Brain microvascular endothelial cell (primary cell): ENCODE data around the gene SPNS1.
"Not testable (repeated sequence)": the region's sequence is repeated elsewhere in the genome, so short reads cannot be mapped to it uniquely, and the experiment has no call there.

Experiments
- DNase-seq: peaks from one replicate; pipeline ENCODE4 v3.0.0-alpha.2; 2020
- H3K27ac ChIP-seq: fragments of 250-450 bp; sonication (Bioruptor Pico); 2 replicates; pipeline ENCODE4 v1.5.1; 2020; ENCODE audit warnings: mild to moderate bottlenecking, moderate library complexity
- H3K27me3 ChIP-seq: fragments of 250-450 bp; sonication (Bioruptor Pico); replicated peaks from 2 replicates; pipeline ENCODE4 v1.5.1; 2020; ENCODE audit warnings: mild to moderate bottlenecking
- H3K36me3 ChIP-seq: fragments of 250-450 bp; sonication (Bioruptor Pico); replicated peaks from 2 replicates; pipeline ENCODE4 v1.5.1; 2020; ENCODE audit warnings: mild to moderate bottlenecking
- H3K4me3 ChIP-seq: 2 replicates; pipeline ENCODE4 v1.5.1; 2011; ENCODE audit warnings: low read depth, mild to moderate bottlenecking, control low read depth, low read length, moderate library complexity
- in situ Hi-C: cut with HindIII; loops from 2 replicates; pipeline ENCODE4 v1.10.0; 2017; ENCODE audit warnings: low sequenced_read_pairs, low pct_ligation_motif_present
- TF ChIP-seq, protein P1 (sequence below): IDR thresholded peaks from 2 replicates; pipeline ENCODE4 v1.5.1; 2011; ENCODE audit warnings: low read depth, mild to moderate bottlenecking, moderate library complexity, low read length, control low read depth, inconsistent platforms; ENCODE audit errors: missing control alignments

The SPNS1 gene

DNA sequence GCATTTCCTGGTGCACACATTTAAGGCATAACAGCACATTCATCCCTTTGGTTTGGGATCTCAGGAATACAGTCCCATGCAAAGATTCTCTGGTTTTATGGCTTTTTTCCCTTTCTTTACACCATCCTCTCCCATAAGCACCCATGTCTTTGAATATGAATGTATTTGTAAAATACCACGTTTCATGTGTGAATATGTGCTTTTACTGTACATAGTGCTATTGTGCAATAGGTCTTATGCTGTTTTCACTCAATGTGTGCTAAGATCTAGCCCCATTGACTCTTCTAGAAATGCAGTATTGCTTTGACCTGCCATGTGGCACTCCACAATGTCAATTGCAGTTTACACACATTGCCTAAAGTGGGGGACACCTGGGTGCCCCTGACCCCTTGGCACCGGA, 10.1 kb upstream of the SPNS1 start:
- Histone ChIP-seq H3K36me3 (peaks cover 29% of the 10 kb centered on the region), H3K27me3 (no peaks in the 10 kb centered on the region), H3K27ac (no peak overlapping the region), H3K4me3 (no peak overlapping the region)
- TF ChIP-seq, protein P1, sequence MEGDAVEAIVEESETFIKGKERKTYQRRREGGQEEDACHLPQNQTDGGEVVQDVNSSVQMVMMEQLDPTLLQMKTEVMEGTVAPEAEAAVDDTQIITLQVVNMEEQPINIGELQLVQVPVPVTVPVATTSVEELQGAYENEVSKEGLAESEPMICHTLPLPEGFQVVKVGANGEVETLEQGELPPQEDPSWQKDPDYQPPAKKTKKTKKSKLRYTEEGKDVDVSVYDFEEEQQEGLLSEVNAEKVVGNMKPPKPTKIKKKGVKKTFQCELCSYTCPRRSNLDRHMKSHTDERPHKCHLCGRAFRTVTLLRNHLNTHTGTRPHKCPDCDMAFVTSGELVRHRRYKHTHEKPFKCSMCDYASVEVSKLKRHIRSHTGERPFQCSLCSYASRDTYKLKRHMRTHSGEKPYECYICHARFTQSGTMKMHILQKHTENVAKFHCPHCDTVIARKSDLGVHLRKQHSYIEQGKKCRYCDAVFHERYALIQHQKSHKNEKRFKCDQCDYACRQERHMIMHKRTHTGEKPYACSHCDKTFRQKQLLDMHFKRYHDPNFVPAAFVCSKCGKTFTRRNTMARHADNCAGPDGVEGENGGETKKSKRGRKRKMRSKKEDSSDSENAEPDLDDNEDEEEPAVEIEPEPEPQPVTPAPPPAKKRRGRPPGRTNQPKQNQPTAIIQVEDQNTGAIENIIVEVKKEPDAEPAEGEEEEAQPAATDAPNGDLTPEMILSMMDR, result no peak
- DNase-seq, result no peak
- in situ Hi-C loops, result no loop called here

DNA sequence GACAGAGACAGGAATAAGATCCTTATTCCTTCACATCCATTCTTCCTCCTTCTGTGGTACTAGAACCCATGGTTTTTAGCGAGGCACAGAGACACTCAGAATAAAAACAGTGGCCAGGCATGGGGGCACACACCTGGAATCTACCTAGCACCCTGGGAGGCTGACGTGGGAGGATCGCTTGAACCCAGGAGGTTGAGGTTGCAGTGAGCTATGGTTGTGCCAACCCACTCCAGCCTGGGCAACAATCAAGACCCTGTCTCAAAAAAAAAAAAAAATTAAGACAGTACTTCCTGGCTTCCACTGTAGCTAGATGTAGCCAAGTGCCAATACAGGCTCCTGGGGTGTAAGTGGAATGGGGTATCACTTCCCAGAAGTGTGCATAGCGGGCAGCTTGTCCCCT, 7.4 kb upstream of the SPNS1 start:
- TF ChIP-seq, protein P1, result no peak
- DNase-seq, result no peak
- Histone ChIP-seq H3K4me3 (no peak overlapping the region), H3K36me3 (peaks cover 22% of the 10 kb centered on the region), H3K27me3 (no peaks in the 10 kb centered on the region), H3K27ac (no peak overlapping the region)
- in situ Hi-C loops, result no loop called here

DNA sequence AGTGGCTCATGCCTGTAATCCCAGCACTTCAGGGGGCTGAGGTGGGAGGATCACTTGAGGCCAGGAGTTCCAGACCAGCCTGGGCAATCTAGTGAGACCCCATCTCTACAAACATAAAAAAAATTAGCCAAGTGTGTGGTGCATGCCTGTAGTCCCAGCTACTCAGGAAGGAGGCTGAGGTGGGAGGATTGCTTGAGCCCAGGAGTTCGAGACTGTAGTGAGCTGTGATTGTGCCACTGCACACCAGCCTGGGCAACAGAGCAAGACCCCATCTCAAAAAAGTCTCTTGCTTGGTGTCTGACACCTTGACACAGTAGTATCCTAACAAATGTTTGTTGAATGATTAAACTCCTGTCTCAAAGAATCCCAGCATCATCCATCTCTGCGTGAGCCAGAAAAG, 4.9 kb upstream of the SPNS1 start:
- DNase-seq, H3K36me3 ChIP-seq, H3K4me3 ChIP-seq, H3K27me3 ChIP-seq, H3K27ac ChIP-seq, in situ Hi-C loops: not testable (repeated sequence)

DNA sequence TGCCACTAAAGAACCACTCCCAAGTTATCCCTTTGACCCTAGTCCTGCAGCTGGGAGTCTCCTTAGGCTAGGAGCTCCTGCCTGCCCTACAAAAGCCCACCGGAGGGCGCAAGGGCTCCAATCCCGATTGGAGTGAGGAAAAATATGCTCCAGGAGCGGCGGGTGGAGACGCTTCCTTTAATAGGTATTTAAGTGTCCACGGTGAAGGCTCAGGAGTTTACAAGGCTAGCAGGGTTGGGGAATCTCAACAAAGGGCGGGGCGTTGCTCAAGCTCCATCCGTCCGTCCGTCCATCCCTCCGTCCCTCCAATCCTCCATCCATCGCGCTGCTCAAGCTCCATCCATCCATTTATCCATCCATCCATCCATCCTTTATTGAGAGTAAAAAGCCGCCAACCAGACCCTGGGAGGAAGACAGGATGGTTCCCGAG, 556 bp upstream of the SPNS1 start:
- H3K36me3 ChIP-seq, result peaks cover 2% of the 10 kb centered on the region
- TF ChIP-seq, protein P1, result peak; percentile 92
- H3K4me3 ChIP-seq, result peak overlapping the region; percentile 98
- in situ Hi-C loops, result no loop called here
- H3K27ac ChIP-seq, result peak overlapping the region; percentile 92
- no peaks in the 10 kb centered on the region for H3K27me3 ChIP-seq
- peak; percentile 62 for DNase-seq

DNA sequence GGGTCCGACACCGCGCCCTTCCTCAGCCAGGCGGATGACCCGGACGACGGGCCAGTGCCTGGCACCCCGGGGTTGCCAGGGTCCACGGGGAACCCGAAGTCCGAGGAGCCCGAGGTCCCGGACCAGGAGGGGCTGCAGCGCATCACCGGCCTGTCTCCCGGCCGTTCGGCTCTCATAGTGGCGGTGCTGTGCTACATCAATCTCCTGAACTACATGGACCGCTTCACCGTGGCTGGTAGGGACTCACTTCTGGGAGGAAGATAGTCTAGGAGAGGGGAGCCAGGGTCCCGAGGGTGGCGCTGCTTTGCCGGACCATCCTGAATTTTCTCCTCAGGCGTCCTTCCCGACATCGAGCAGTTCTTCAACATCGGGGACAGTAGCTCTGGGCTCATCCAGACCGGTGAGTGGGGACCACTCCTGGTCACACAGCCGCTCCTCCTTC, 601 bp downstream of the SPNS1 start:
- in situ Hi-C loops, result no loop called here
- Histone ChIP-seq H3K27ac (peak overlapping the region; percentile 92), H3K27me3 (no peaks in the 10 kb centered on the region), H3K4me3 (peak overlapping the region; percentile 98), H3K36me3 (peaks cover 2% of the 10 kb centered on the region)
- no peak for DNase-seq
- TF ChIP-seq, protein P1, result no peak

DNA sequence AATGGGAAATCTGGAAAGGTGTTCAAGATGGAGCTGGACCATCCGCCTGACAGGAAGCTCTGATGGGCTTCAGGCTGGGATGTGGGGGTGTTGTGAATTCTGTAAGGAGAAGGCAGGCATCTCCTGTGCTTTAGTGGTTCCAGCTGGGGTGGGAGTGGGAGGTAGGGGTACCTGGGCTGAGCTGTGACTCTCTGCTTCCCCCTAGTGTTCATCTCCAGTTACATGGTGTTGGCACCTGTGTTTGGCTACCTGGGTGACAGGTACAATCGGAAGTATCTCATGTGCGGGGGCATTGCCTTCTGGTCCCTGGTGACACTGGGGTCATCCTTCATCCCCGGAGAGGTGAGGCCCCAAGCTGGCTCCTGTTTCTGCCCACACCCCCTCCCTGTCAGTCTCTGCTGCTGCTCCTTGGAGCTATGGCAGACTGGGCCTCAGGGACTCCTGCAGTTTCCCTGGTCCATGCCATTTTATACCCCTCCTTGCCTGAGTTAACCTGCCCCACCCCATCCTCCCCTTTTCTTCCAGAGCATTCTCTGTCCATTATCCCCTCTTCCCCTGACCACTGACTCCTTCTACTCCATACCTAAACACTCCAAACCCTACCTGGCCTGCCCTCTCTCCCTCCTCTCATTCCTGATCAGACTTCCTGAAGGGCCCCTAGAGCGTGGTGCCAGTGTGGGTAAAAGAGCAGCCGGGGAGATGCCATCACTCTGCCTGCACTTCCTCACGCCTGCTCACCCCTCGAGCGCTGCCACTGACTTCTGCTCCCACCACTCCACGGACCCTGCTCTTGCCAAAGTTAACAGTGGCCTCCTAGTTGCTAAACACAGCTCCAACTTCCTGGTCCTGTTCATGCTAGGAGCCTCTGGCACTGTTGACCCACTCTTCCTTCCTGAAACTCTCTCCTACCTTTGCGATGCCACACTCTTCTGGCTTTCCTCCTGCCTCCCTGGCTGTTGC, 3.4 kb downstream of the SPNS1 start:
- Histone ChIP-seq H3K27ac (no peak overlapping the region), H3K4me3 (no peak overlapping the region), H3K36me3 (peaks cover 28% of the 10 kb centered on the region), H3K27me3 (no peaks in the 10 kb centered on the region)
- TF ChIP-seq, protein P1, result peak; percentile 58
- no peak for DNase-seq
- in situ Hi-C loops, result no loop called here
